GM12878 (cell line): ENCODE data around the gene ZNF691. TPM values are rescaled to one million over a fixed set of nuclear protein-coding genes. Genes with fewer than 3 reads are reported as not detected.
A peak's percentile ranks its signal among the peaks of the same experiment; 100 is the strongest.

Source experiments
- ATAC-seq: fragments of 200-7000 bp; cut with Tn5 transposase; 3 replicates; pipeline ENCODE4 v1.9.1; 2020; ENCODE audit warnings: mild to moderate bottlenecking, moderate library complexity
- Bru-seq: library from RNA; stranded (reverse); fragments of 400-500 nt; gene quantifications from one replicate; lab custom pipeline; 2021; lab: Mats Ljungman, UMichigan
- BruChase-seq, 2 experiments: library from RNA; stranded (reverse); fragments of 400-500 nt; gene quantifications; one replicate each; lab custom pipeline; 2021; lab: Mats Ljungman, UMichigan
- BruUV-seq: library from RNA; stranded (reverse); fragments of 400-500 nt; replicated peaks from 2 replicates; lab custom pipeline; 2021; lab: Mats Ljungman, UMichigan
- CTCF ChIA-PET: fragments of 300-600 bp; sonication (Branson Sonifier 250); formaldehyde crosslinking; extraction: SDS; loops from one replicate; lab custom pipeline; 2021; ENCODE audit warnings: inconsistent platforms; lab: Yijun Ruan, JAX
- POLR2A ChIA-PET: fragments of 350-600 bp; formaldehyde crosslinking; extraction: SDS; loops from one replicate; lab custom pipeline; 2021; ENCODE audit warnings: inconsistent platforms; lab: Charles Lee
- RAD21 ChIA-PET: fragments of 300-600 bp; sonication (Branson Sonifier 250); formaldehyde crosslinking; loops from one replicate; lab custom pipeline; 2023; ENCODE audit warnings: antibody characterized with exemption; ENCODE audit not compliant: unreplicated experiment; lab: Charles Lee
- SMC1A ChIA-PET: fragments of 300-600 bp; sonication (Branson Sonifier 250); formaldehyde crosslinking; loops from one replicate; lab custom pipeline; 2023; ENCODE audit not compliant: unreplicated experiment, uncharacterized antibody; lab: Charles Lee
- DNase-seq: peaks from one replicate; pipeline ENCODE4 v3.0.0-alpha.2; 2011; ENCODE audit warnings: low read depth, low spot score
- FAIRE-seq: peaks from 3 replicates; lab custom pipeline; 2011; peaks lifted over from hg19 to GRCh38; lab: Jason Lieb, UNC
- H2AFZ ChIP-seq: 2 replicates; pipeline ENCODE4 v1.6.0; 2011; ENCODE audit warnings: low read depth, low read length, control low read depth; ENCODE audit not compliant: control insufficient read depth
- H3K27ac ChIP-seq: 2 replicates; pipeline ENCODE4 v1.5.1; 2011; ENCODE audit warnings: control low read depth; ENCODE audit not compliant: control insufficient read depth, insufficient read depth
- H3K27me3 ChIP-seq, 2 experiments: replicated peaks in 1 of 2; 2 replicates each; pipeline versions ENCODE4 v1.6.0 to v1.6.1; 2011; ENCODE audit warnings: low read length in 1 of 2; ENCODE audit not compliant: control insufficient read depth in 2 of 2, insufficient read depth in 2 of 2
- H3K36me3 ChIP-seq, 2 experiments: 2 replicates each; pipeline ENCODE4 v1.5.1; 2011; ENCODE audit warnings: low read length in 1 of 2; ENCODE audit not compliant: control insufficient read depth in 2 of 2, insufficient read depth in 2 of 2
- H3K4me1 ChIP-seq: 2 replicates; pipeline ENCODE4 v1.6.1; 2011; ENCODE audit warnings: mild to moderate bottlenecking, low read length, moderate library complexity, mixed read lengths; ENCODE audit not compliant: control insufficient read depth, insufficient read depth
- H3K4me2 ChIP-seq: 2 replicates; pipeline ENCODE4 v1.6.0; 2011; ENCODE audit warnings: control low read depth; ENCODE audit not compliant: control insufficient read depth, insufficient read depth
- H3K4me3 ChIP-seq: fragments of 200-600 bp; sonication (generic); 2 replicates; pipeline ENCODE4 v1.5.1; 2016
- H3K79me2 ChIP-seq: 2 replicates; pipeline ENCODE4 v1.6.0; 2011; ENCODE audit warnings: low read length; ENCODE audit not compliant: control insufficient read depth, insufficient read depth
- H3K9ac ChIP-seq: 2 replicates; pipeline ENCODE4 v1.8.0; 2011; ENCODE audit warnings: low read length, control low read depth, mixed read lengths; ENCODE audit not compliant: control insufficient read depth, insufficient read depth
- H3K9me3 ChIP-seq: replicated peaks from 3 replicates; pipeline ENCODE4 v1.5.1; 2011; ENCODE audit warnings: mild to moderate bottlenecking, low read length; ENCODE audit not compliant: control insufficient read depth, insufficient read depth
- H4K20me1 ChIP-seq: 2 replicates; pipeline ENCODE4 v1.6.0; 2011; ENCODE audit not compliant: control insufficient read depth, insufficient read depth
- BCL11A ChIP-seq: IDR thresholded peaks from 2 replicates; pipeline ENCODE4 v1.6.1; 2011; ENCODE audit warnings: low read depth, low read length
- BCL3 ChIP-seq: IDR thresholded peaks from 2 replicates; pipeline ENCODE4 v1.6.1; 2011; ENCODE audit warnings: borderline replicate concordance, low read depth, mild to moderate bottlenecking, moderate library complexity, low read length; ENCODE audit not compliant: insufficient read depth, poor library complexity, severe bottlenecking
- CHD4 ChIP-seq: fragments of 200-600 bp; sonication (generic); IDR thresholded peaks from 2 replicates; pipeline ENCODE4 v1.6.1; 2016; ENCODE audit warnings: mild to moderate bottlenecking
- CREB1 ChIP-seq: IDR thresholded peaks from 2 replicates; pipeline ENCODE4 v1.6.1; 2012; ENCODE audit warnings: low read depth, mild to moderate bottlenecking, inconsistent platforms
- DPF2 ChIP-seq: fragments of 450-650 bp; IDR thresholded peaks from 2 replicates; pipeline ENCODE4 v1.6.1; 2017; ENCODE audit warnings: mild to moderate bottlenecking
- E2F8 ChIP-seq: fragments of 450-650 bp; IDR thresholded peaks from 2 replicates; pipeline ENCODE4 v1.6.1; 2018; ENCODE audit warnings: mild to moderate bottlenecking, low read depth, moderate library complexity; ENCODE audit not compliant: partially characterized antibody
- HCFC1 ChIP-seq: fragments of 150-350 bp; IDR thresholded peaks from 2 replicates; pipeline ENCODE4 v1.6.1; 2014; ENCODE audit warnings: low read length
- HSF1 ChIP-seq: fragments of 150-350 bp; IDR thresholded peaks from 2 replicates; pipeline ENCODE4 v1.6.1; 2014; ENCODE audit warnings: mild to moderate bottlenecking, low read depth, low read length
- RFX5 ChIP-seq: IDR thresholded peaks from 2 replicates; pipeline ENCODE4 v1.6.1; 2011; ENCODE audit warnings: low read depth, low read length, improper control_type of control experiment
- TARDBP ChIP-seq: IDR thresholded peaks from 2 replicates; pipeline ENCODE4 v1.6.1; 2016; ENCODE audit warnings: borderline replicate concordance
- WRNIP1 ChIP-seq: IDR thresholded peaks from 2 replicates; pipeline ENCODE4 v1.6.1; 2011; ENCODE audit warnings: low read depth, low read length, improper control_type of control experiment, borderline replicate concordance
- WGBS: methylation state at CpG from one replicate; pipeline ENCODE4 v1.1.6; 2016; ENCODE audit warnings: low lambda C conversion rate; ENCODE audit not compliant: insufficient replicate concordance, insufficient coverage; ENCODE audit errors: missing lambda C conversion rate; 5-methylcytosine and 5-hydroxymethylcytosine counted together
- in situ Hi-C: fragments of 300-500 bp; cut with MboI; formaldehyde crosslinking; loops from 9 replicates; pipeline ENCODE4 v1.14.3; 2018; ENCODE audit warnings: mixed read lengths
- intact Hi-C: fragments of 100-400 bp; cut with micrococcal nuclease; formaldehyde crosslinking; loops from one replicate; pipeline ENCODE4 v1.14.2; 2022; ENCODE audit not compliant: unreplicated experiment
- long read RNA-seq, 2 experiments: library from polyadenylated mRNA; unstranded; transcript quantifications; one replicate each; pipeline ENCODE4 v2.0.0, GENCODE V29; 2019 to 2020
- polyA minus RNA-seq, 3 experiments: library from RNA; depleted of rRNA, polyadenylated mRNA; stranded (reverse); fragments of >200 nt; gene quantifications; 2 replicates each; pipeline ENCODE4 v1.2.3, GENCODE V29; 2011
- polyA plus RNA-seq, 11 experiments: library from polyadenylated mRNA; depleted of rRNA in 4 of 11; unstranded in 6 of 11; stranded (reverse) in 5 of 11; fragments of >200 nt; fragmentation: Nextera tagmentation in 4 of 11; fragmentation: Illumina TruSeq in 1 of 11; extraction: Ambion mirVana in 4 of 11; extraction: Trizol in 1 of 11; gene quantifications; 1 replicate in 1 of 11; 2 replicates in 10 of 11; pipeline versions ENCODE4 v1.2.1 to v1.2.3, GENCODE V29; 2011 to 2016; ENCODE audit warnings: inconsistent platforms in 2 of 11, missing spikeins in 2 of 11, low read depth in 1 of 11
- total RNA-seq, 4 experiments: library from RNA; depleted of rRNA in 3 of 4; stranded (reverse); fragments of >200 nt in 3 of 4; fragmentation: Illumina TruSeq in 1 of 4; extraction: Trizol in 1 of 4; gene quantifications; 2 replicates each; pipeline versions ENCODE4 v1.2.1 to v1.2.3, GENCODE V29; 2013 to 2021

Gene ZNF691
- total RNA-seq (2013; cell fraction: nucleolus; rRNA removed) = 16.1 and 19.7 TPM in 2 replicates
- 12.3 and 13.9 TPM in 2 replicates for total RNA-seq (2014; rRNA removed)
- 8.7 and 8.9 TPM in 2 replicates for total RNA-seq (2014; rRNA removed; fragmentation: Illumina TruSeq; extraction: Trizol)
- 11.9 and 12.2 TPM in 2 replicates for total RNA-seq (2021)
- 3.4 TPM for polyA plus RNA-seq (2011; ENCODE audit: low read depth)
- polyA plus RNA-seq (2011; rRNA removed) = 6.9 and 8.7 TPM in 2 replicates
- polyA plus RNA-seq (2011; cell fraction: cytosol; rRNA removed) = 9.5 and 10.4 TPM in 2 replicates
- 16.1 and 18.9 TPM in 2 replicates for polyA plus RNA-seq (2011; cell fraction: nucleus; rRNA removed)
- 3.7 and 7.6 TPM in 2 replicates for polyA plus RNA-seq (2012)
- 9.9 and 14.3 TPM in 2 replicates for polyA plus RNA-seq (2014; fragmentation: Illumina TruSeq; extraction: Trizol)
- polyA plus RNA-seq (2014; fragmentation: Nextera tagmentation; extraction: Ambion mirVana) = 10 to 100 TPM; 14.9 to 16.2 TPM
- 8.5 and 9.3 TPM in 2 replicates for polyA plus RNA-seq (2014; rRNA removed)
- polyA plus RNA-seq (2016; fragmentation: Nextera tagmentation; extraction: Ambion mirVana) = 10 to 100 TPM; 11.5 to 13.2 TPM
- polyA minus RNA-seq (2011; rRNA and poly(A)+ RNA removed) = 5.3 and 8.0 TPM in 2 replicates
- polyA minus RNA-seq (2011; cell fraction: cytosol; rRNA and poly(A)+ RNA removed) = 1.6 and 2.4 TPM in 2 replicates
- polyA minus RNA-seq (2011; cell fraction: nucleus; rRNA and poly(A)+ RNA removed) = 6.3 and 10.7 TPM in 2 replicates
- percentile 80 among the genes with signal in this experiment for Bru-seq, nascent RNA
- BruChase-seq, experiment 1, labeled RNA remaining after a 6-hour chase = percentile 62 among the genes with signal in this experiment
- percentile 69 among the genes with signal in this experiment for BruChase-seq, experiment 2, labeled RNA remaining after a 2-hour chase
- long read RNA-seq, experiment 1, partial matches to known transcripts = 2 of 7 reads
- long read RNA-seq, experiment 1, other reads (novel, unspliced or antisense) = 1 of 7 reads
- long read RNA-seq, experiment 2, transcript ZNF691-205 (3 exons, 1,683 nt) = minor isoform, 8 of 26 reads
- long read RNA-seq, experiment 2, transcript ZNF691-206 (2 exons, 1,577 nt) = major isoform, 10 of 26 reads
- long read RNA-seq, experiment 2, partial matches to known transcripts = 2 of 26 reads
- long read RNA-seq, experiment 2, other reads (novel, unspliced or antisense) = 2 of 26 reads

- SMC1A ChIA-PET = interaction anchor here (0.8 to 3.8 kb wide), 21 partner anchors 9 to 351 kb away, joined by 3 to 27 read pairs (median 4); partner anchors contain the start of genes C1orf50, ERMAP, P3H1 and SVBP
- Histone ChIP-seq H3K27me3 (no peaks in the 10 kb centered on the region), H3K9me3 (no peaks in the 10 kb centered on the region; the same call in 1 of the 3 replicates), H3K9ac (peak within 1 kb of the TSS; percentile 88), H3K4me3 (peak within 1 kb of the TSS; percentile 97), H3K4me2 (peak within 1 kb of the TSS; percentile 97), H4K20me1 (no peaks in the 10 kb centered on the region), H3K27ac (peak within 1 kb of the TSS; percentile 78), H3K36me3 (peaks cover 3 to 8% of the 10 kb centered on the region in 2 experiments; a peak in 3 of 4 replicates), H3K79me2 (peaks cover 30% of the 10 kb centered on the region), H2AFZ (peak within 1 kb of the TSS; percentile 76), H3K4me1 (no peaks in the 10 kb centered on the region; the same call in 1 of the 2 replicates)
- intact Hi-C loops (loop anchor here (5.0 kb wide), 1 partner anchor 79 kb away; the partner anchor contains the start of genes C1orf50 and P3H1), in situ Hi-C loops (no loop called here)
- RAD21 ChIA-PET = interaction anchor here (0.7 to 3.5 kb wide), 11 partner anchors 25 to 226 kb away, joined by 3 to 19 read pairs (median 5); partner anchors contain the start of genes C1orf50, ERMAP, P3H1 and SVBP
- CTCF ChIA-PET = interaction anchor here (0.6 to 3.4 kb wide), 32 partner anchors 8 to 619 kb away, joined by 3 to 21 read pairs (median 4); partner anchors contain the start of genes C1orf50, ERMAP, P3H1 and PPIH
- FAIRE-seq (peak; percentile 100), ATAC-seq (peak; percentile 98), DNase-seq (peak; percentile 92)
- BruUV-seq = no TSS peak
- POLR2A ChIA-PET = interaction anchor here (0.7 to 4.8 kb wide), 14 partner anchors 8 to 808 kb away, joined by 3 to 53 read pairs (median 5); partner anchors contain the start of genes C1orf50, ERMAP, P3H1 and SVBP
- WGBS = 2% methylated on average over 46 of the region's 50 CpGs
- peak; percentile 76 for TF ChIP-seq CREB1
- peak; percentile 22; the same call in 1 of the 2 replicates for TF ChIP-seq RFX5
- TF ChIP-seq DPF2 = peak; percentile 93
- TF ChIP-seq CHD4 = no peak
- TF ChIP-seq BCL3 = no peak
- no peak for TF ChIP-seq TARDBP
- peak; percentile 95 for TF ChIP-seq HCFC1
- TF ChIP-seq WRNIP1 = no peak
- TF ChIP-seq HSF1 = no peak
- TF ChIP-seq BCL11A = no peak
- no peak for TF ChIP-seq E2F8
Observed at GRCh38 chr1:42846257-42847110, at the start of gene ZNF691. TSS of gene ZNF691 (plus strand) at chr1:42846613. CDS start at chr1:42849659, 3,046 bp downstream.
